ENCODE measurements around the gene ADCY10.

GRCh38 chr1:167839009-167839408 lies 74.9 kb downstream of the ADCY10 start:
- TF ChIP-seq POLR2A (IDR thresholded peaks at IDR 0.05) (no peak), CTCF (IDR thresholded peaks at IDR 0.05) (no peak)
